SH-SY5Y (cell line): ENCODE measurements around the gene PIP5K1B.

Experiments
- GATA2 ChIP-seq: IDR thresholded peaks from 2 replicates; pipeline ENCODE4 v1.6.1; 2011; ENCODE audit warnings: mild to moderate bottlenecking, low read depth, low read length
- GATA3 ChIP-seq: IDR thresholded peaks from 2 replicates; pipeline ENCODE4 v1.6.1; 2011; ENCODE audit warnings: low read depth, mild to moderate bottlenecking, low read length, moderate library complexity

DNA sequence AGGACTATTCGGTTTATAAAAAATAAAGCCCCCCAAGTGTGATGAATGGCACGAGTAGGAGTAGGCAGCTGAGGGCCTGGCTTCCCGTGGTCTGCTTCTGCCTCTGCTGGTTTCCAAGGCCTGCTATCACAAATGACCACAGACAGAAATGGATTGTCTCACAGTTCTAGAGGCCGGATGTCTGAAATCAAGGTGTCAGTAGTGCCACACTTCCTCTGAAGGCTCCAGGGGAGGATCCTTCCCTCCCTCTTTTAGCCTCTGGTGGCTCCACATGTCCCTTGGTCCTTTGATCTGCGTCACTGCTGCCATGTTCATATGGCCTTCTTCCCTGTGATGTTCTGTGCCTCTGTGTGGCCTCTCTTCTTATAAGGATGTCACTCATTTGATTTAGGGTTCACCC lies 293.8 kb downstream of the PIP5K1B start:
- no peak for TF ChIP-seq GATA2
- TF ChIP-seq GATA3: no peak
